ENCODE results near the gene ATP8B3. TPM values are rescaled to one million over a fixed set of nuclear protein-coding genes. Genes with fewer than 3 reads are reported as not detected.

ATP8B3 gene
- total RNA-seq, 1 donor from 2014 or later: under 0.01 TPM

GRCh38 chr19:1739960-1740629 lies 72.0 kb downstream of the ATP8B3 start:
- no peak for DNase-seq

DNA sequence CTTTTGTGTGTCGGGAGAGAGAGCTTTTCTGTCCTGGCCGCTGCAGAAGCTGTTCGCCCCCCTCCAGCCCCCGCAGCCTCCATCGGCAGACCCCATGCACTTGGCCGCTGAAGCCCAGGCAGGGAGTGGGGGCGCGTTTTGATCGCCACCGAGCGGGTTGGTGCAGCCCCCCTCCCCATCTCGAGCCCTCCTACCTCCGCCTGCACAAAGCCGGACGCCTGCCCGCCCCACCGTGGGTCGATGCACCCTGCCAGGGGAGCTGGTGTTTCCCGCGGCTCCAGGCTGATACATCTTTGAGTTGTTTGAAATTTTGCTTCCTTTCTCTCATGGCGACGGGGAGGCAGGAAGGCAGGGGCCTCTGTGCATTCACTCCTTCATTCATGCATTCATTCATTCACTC lies 75.1 kb downstream of the ATP8B3 start:
- no peak for DNase-seq

- no peak for DNase-seq
Measured at GRCh38 chr19:1736280-1736679, 75.8 kb downstream of the ATP8B3 start.

DNA sequence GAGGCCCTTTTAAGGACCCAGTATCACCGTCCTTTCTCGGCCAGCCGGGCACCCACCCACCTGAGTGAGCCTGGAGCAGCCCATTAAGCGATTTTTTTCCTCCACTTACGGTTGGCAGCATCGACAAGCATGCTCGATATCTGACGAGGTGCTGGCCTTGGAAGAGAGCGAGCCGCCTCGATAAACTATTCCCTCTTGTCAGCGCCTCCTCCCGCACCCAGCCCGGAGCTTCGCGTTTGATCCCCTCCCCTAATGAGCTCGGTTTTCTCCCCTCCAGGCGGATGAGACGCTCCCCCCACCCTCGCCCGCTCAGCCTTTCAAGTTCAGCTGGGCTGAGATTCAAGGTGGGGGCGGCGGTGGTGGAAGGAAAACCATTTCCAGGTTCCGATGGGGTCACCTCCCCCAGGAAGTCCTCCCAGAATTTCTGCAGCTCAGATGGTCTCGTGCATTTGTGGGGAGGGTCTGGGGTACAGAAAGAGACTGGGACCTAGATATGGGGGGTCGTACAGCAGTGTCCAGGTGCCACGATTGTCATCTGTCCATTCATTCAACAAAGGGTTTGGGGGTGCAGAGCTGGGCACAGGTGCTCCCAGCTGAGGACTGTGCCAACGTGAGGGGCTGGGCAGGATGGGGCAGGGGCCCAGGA lies 77.6 kb downstream of the ATP8B3 start:
- no peak for DNase-seq

Other genes with a start within 250 kb of the ATP8B3 start
- gene MEX3D, start 244.0 kb downstream of the ATP8B3 start, total RNA-seq: 58.5 TPM
- 54.7 TPM for gene MBD3, start 219.4 kb downstream of the ATP8B3 start, total RNA-seq
- gene UQCR11, start 206.8 kb downstream of the ATP8B3 start, total RNA-seq: 39.6 TPM
- 20.9 TPM for gene TCF3, start 159.7 kb downstream of the ATP8B3 start, total RNA-seq
- not detected for gene ONECUT3, start 58.8 kb downstream of the ATP8B3 start, total RNA-seq
- gene REXO1, start 36.2 kb upstream of the ATP8B3 start, total RNA-seq: 2.8 TPM
- gene KLF16, start 51.3 kb upstream of the ATP8B3 start, total RNA-seq: 3.3 TPM
- gene ABHD17A, start 73.2 kb upstream of the ATP8B3 start, total RNA-seq: 50.5 TPM
- gene ADAT3, start 93.1 kb upstream of the ATP8B3 start, total RNA-seq: 1.2 TPM
- gene SCAMP4, start 93.1 kb upstream of the ATP8B3 start, total RNA-seq: 11.1 TPM
- gene CSNK1G2, start 128.9 kb upstream of the ATP8B3 start, total RNA-seq: 38.2 TPM
- 49.1 TPM for gene BTBD2, start 203.4 kb upstream of the ATP8B3 start, total RNA-seq
- gene MKNK2, start 239.0 kb upstream of the ATP8B3 start, total RNA-seq: 16.8 TPM